ENCODE results near the gene KLHL35. TPM values are rescaled to one million over a fixed set of nuclear protein-coding genes. Genes with fewer than 3 reads are reported as not detected.
"Not testable (repeated sequence)": the region's sequence is repeated elsewhere in the genome, so short reads cannot be mapped to it uniquely, and the experiment has no call there.

KLHL35 gene
- total RNA-seq, 4 donors from 2014 or later = 0.72 TPM; not detected in 3

GRCh38 chr11:75383246-75383645 is 49.8 kb downstream of the KLHL35 start:
- ATAC-seq = no peak
- TF ChIP-seq POLR2A (IDR thresholded peaks at IDR 0.05) (no peak), CTCF (IDR thresholded peaks at IDR 0.05) (no peak), EP300 (IDR thresholded peaks at IDR 0.05) (no peak), POLR2AphosphoS5 (IDR thresholded peaks at IDR 0.05) (no peak)
- WGBS, 2 donors (ENCODE audit: low coverage in 1 of 2) = 74 to 80% methylated on average over 2 to 3 of the region's 3 CpGs
- H3K9me3 ChIP-seq = no peaks in the 10 kb centered on the region
- no peaks in the 10 kb centered on the region for H3K27me3 ChIP-seq
- no peaks in the 10 kb centered on the region for H3K36me3 ChIP-seq
- peaks cover 0 to 39% (median 13%) of the 10 kb centered on the region in 3 donors for H3K4me1 ChIP-seq
- H3K4me3 ChIP-seq = no peak overlapping the region
- no peak overlapping the region for H3K27ac ChIP-seq

- 65 to 70% methylated on average over 2 to 4 of the region's 7 CpGs for WGBS, 2 donors (ENCODE audit: low coverage in 1 of 2)
- ATAC-seq = peak; percentile 57
- peak overlapping the region in 3 of 4 donors; percentile 54 to 78 (median 58) for H3K27ac ChIP-seq
Measured at GRCh38 chr11:75380716-75381420, 52.1 kb downstream of the KLHL35 start.

GRCh38 chr11:75380245-75380644 is 52.8 kb downstream of the KLHL35 start:
- 87 to 100% methylated on average over 2 of the region's 2 CpGs for WGBS, 2 donors (ENCODE audit: low coverage in 1 of 2)
- Histone ChIP-seq H3K4me3 (no peak overlapping the region), H3K36me3 (no peaks in the 10 kb centered on the region), H3K27ac (peak overlapping the region in 3 of 4 donors; percentile 1 to 58 (median 54)), H3K27me3 (no peaks in the 10 kb centered on the region), H3K9me3 (no peaks in the 10 kb centered on the region), H3K4me1 (peaks cover 0 to 36% (median 13%) of the 10 kb centered on the region in 3 donors)
- no peak for TF ChIP-seq POLR2AphosphoS5 (IDR thresholded peaks at IDR 0.05)
- no peak for TF ChIP-seq CTCF (IDR thresholded peaks at IDR 0.05)
- TF ChIP-seq POLR2A (IDR thresholded peaks at IDR 0.05) = no peak
- no peak for TF ChIP-seq EP300 (IDR thresholded peaks at IDR 0.05)
- ATAC-seq = no peak

More at GRCh38 chr11:75380716-75381420, 52.1 kb downstream of the KLHL35 start:
- Histone ChIP-seq H3K27me3 (no peaks in the 10 kb centered on the region), H3K4me1 (peaks cover 0 to 36% (median 13%) of the 10 kb centered on the region in 3 donors), H3K4me3 (no peak overlapping the region), H3K36me3 (no peaks in the 10 kb centered on the region), H3K9me3 (no peaks in the 10 kb centered on the region)
- TF ChIP-seq POLR2A (IDR thresholded peaks at IDR 0.05) = no peak
- no peak for TF ChIP-seq POLR2AphosphoS5 (IDR thresholded peaks at IDR 0.05)
- TF ChIP-seq CTCF (IDR thresholded peaks at IDR 0.05) = no peak
- TF ChIP-seq EP300 (IDR thresholded peaks at IDR 0.05) = no peak

GRCh38 chr11:75378776-75379175 is 54.2 kb downstream of the KLHL35 start:
- H3K4me3 ChIP-seq, H3K27ac ChIP-seq, H3K36me3 ChIP-seq, H3K27me3 ChIP-seq, H3K9me3 ChIP-seq, ATAC-seq: not testable (repeated sequence)
- H3K4me1 ChIP-seq = peaks cover 0 to 26% (median 10%) of the 10 kb centered on the region in 3 donors
- WGBS, 2 donors (ENCODE audit: low coverage in 1 of 2) = 89 to 98% methylated on average over 3 to 4 of the region's 17 CpGs

- Histone ChIP-seq H3K27me3 (no peaks in the 10 kb centered on the region), H3K4me1 (peaks cover 0 to 32% (median 11%) of the 10 kb centered on the region in 3 donors), H3K9me3 (no peaks in the 10 kb centered on the region), H3K36me3 (no peaks in the 10 kb centered on the region), H3K27ac (no peak overlapping the region), H3K4me3 (no peak overlapping the region)
- ATAC-seq = no peak
- TF ChIP-seq EP300 (IDR thresholded peaks at IDR 0.05) = no peak
- no peak for TF ChIP-seq POLR2A (IDR thresholded peaks at IDR 0.05)
- TF ChIP-seq POLR2AphosphoS5 (IDR thresholded peaks at IDR 0.05) = no peak
- 60 to 83% methylated on average over 1 to 3 of the region's 9 CpGs for WGBS, 2 donors (ENCODE audit: low coverage in 1 of 2)
Measured at GRCh38 chr11:75376175-75376574, 56.8 kb downstream of the KLHL35 start.

- Histone ChIP-seq H3K27me3 (no peaks in the 10 kb centered on the region), H3K4me3 (no peak overlapping the region), H3K9me3 (no peaks in the 10 kb centered on the region), H3K27ac (no peak overlapping the region), H3K4me1 (peaks cover 0 to 27% (median 6%) of the 10 kb centered on the region in 3 donors), H3K36me3 (no peaks in the 10 kb centered on the region)
- no peak for TF ChIP-seq POLR2AphosphoS5 (IDR thresholded peaks at IDR 0.05)
- 70 to 96% methylated on average over 3 to 4 of the region's 8 CpGs for WGBS, 2 donors (ENCODE audit: low coverage in 1 of 2)
- ATAC-seq = no peak
Measured at GRCh38 chr11:75375626-75376025, 57.4 kb downstream of the KLHL35 start.
